Measurements from ENCODE around the gene RRAS2. TPM values are rescaled to one million over a fixed set of nuclear protein-coding genes. Genes with fewer than 3 reads are reported as not detected.
A peak's percentile ranks its signal among the peaks of the same experiment; 100 is the strongest.
"Not testable (repeated sequence)": the region's sequence is repeated elsewhere in the genome, so short reads cannot be mapped to it uniquely, and the experiment has no call there.

RRAS2 gene
- total RNA-seq, 1 experiment from 2014 or later = 42.2 TPM

DNA sequence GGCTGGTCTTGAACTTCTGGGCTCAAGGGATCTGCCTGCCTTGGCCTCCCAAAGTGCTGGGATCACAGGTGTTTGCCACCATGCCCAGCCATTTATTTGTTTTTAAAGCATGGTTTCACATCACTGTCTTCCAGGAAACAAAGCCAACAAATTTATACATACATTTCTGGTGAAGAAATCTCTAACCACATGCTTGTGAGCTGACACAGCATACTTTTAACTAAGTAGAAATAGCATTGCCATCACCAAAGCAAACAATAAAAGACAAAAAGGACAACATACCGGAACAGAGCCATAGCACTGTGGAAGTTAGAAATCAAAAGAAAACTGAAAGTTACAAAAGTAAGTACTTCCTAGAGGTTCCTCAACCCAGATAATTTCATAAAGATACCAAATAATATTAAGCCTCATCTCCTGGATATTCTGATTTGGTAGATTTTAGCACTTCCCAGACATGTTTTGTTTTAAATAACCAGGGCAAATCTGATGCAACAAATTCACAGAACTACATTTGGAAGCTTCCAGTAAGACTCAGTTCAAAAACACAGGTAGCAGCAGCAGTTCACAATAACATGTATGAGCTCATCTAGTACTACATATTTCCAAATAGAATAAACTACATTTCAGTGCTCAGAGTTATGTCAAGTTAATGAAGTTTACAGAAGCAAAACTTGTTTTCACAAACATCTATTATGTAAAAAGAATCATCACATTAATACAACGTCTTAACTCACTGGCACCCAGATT is 70.6 kb downstream of the RRAS2 start:
- Histone ChIP-seq H3K9me3 (ENCODE audit: insufficient read depth, low read depth) (no peaks in the 10 kb centered on the region), H3K79me2 (ENCODE audit: low read depth) (no peaks in the 10 kb centered on the region), H4K20me1 (ENCODE audit: insufficient read depth) (no peaks in the 10 kb centered on the region), H3K9me2 (ENCODE audit: insufficient read depth) (no peaks in the 10 kb centered on the region), H3K36me3 (ENCODE audit: low read depth) (no peaks in the 10 kb centered on the region), H3K4me1 (replicated peaks; ENCODE audit: insufficient read depth) (peaks cover 8% of the 10 kb centered on the region), H3K4me2 (peak overlapping the region; percentile 21), H3K27me3 (ENCODE audit: insufficient read depth, low read depth) (no peaks in the 10 kb centered on the region), H3K27ac (peak overlapping the region; percentile 70), H3K4me3 (no peak overlapping the region), H2AFZ (no peak overlapping the region), H3F3A (ENCODE audit: insufficient read depth, low read depth) (peaks cover 21% of the 10 kb centered on the region)
- CTCF ChIA-PET = interaction anchor here (0.6 kb wide), 1 partner anchor 14 kb away, joined by 4 read pairs; no protein-coding TSS in a partner anchor
- POLR2A ChIA-PET (ENCODE audit: unreplicated experiment) = interaction anchor here (0.7 kb wide), 1 partner anchor 63 kb away, joined by 4 read pairs; no protein-coding TSS in a partner anchor
- intact Hi-C loops (cut with micrococcal nuclease; ENCODE audit: unreplicated experiment) = no loop called here
- DNase-seq = peak in 1 of 2 experiments; percentile 71
- BruUV-seq (replicated peaks) = no TSS peak
- TF ChIP-seq, protein P1, sequence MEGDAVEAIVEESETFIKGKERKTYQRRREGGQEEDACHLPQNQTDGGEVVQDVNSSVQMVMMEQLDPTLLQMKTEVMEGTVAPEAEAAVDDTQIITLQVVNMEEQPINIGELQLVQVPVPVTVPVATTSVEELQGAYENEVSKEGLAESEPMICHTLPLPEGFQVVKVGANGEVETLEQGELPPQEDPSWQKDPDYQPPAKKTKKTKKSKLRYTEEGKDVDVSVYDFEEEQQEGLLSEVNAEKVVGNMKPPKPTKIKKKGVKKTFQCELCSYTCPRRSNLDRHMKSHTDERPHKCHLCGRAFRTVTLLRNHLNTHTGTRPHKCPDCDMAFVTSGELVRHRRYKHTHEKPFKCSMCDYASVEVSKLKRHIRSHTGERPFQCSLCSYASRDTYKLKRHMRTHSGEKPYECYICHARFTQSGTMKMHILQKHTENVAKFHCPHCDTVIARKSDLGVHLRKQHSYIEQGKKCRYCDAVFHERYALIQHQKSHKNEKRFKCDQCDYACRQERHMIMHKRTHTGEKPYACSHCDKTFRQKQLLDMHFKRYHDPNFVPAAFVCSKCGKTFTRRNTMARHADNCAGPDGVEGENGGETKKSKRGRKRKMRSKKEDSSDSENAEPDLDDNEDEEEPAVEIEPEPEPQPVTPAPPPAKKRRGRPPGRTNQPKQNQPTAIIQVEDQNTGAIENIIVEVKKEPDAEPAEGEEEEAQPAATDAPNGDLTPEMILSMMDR (conservative IDR thresholded peaks at IDR 0.05) = no peak
- no peak for TF ChIP-seq EZH2 (IDR thresholded peaks at IDR 0.05; ENCODE audit: low read depth)

DNA sequence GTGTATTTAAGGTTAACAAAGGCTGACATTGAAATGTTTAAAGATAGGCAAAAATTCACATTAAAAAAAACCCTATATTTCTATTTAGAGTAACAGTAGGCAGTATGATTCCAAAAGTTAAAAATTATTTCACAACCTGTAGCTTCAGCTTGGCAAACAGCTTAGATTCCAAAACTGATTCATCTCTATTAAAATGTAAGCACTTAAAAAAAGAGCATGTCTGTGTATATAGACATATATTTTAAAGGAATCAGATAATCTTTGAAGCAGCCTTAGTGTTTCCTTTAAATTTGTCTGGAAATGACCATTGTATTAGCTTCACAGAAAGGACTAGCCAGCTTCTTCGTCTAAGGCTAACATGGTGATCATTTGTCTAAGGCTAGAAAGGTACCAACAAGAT is 80.1 kb downstream of the RRAS2 start:
- BruUV-seq (replicated peaks) = not testable (repeated sequence)

DNA sequence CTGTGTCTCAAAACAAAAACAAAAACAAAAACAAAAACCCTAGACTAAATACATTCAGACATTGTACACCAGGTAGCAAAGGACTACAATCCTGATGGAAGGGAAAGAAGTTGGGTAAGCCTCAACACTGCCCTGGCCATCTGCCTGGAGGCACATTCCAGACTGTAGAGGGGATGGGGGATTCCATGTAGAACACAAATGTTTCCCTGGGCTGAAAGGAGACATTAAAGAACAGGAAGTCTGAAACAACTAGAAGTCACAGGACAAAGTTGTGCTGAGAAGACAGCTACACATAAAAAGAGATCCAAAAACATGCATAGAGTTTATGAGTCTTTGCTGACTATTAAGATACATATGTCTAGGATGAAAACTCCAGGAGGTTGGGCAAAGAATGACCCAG is 83.9 kb downstream of the RRAS2 start:
- H3K4me2 ChIP-seq = no peak overlapping the region
- no peaks in the 10 kb centered on the region for H4K20me1 ChIP-seq (ENCODE audit: insufficient read depth)
- no peak overlapping the region for H2AFZ ChIP-seq
- no peak overlapping the region for H3K4me3 ChIP-seq
- ChIA-PET POLR2A (ENCODE audit: unreplicated experiment) (no interaction called here), CTCF (no interaction called here)
- no peak for TF ChIP-seq EZH2 (IDR thresholded peaks at IDR 0.05; ENCODE audit: low read depth)
- TF ChIP-seq, protein P1 (conservative IDR thresholded peaks at IDR 0.05) = no peak
- H3K36me3 ChIP-seq (ENCODE audit: low read depth) = no peaks in the 10 kb centered on the region
- intact Hi-C loops (cut with micrococcal nuclease; ENCODE audit: unreplicated experiment) = no loop called here
- peaks cover 12% of the 10 kb centered on the region for H3F3A ChIP-seq (ENCODE audit: insufficient read depth, low read depth)
- no peaks in the 10 kb centered on the region for H3K9me2 ChIP-seq (ENCODE audit: insufficient read depth)
- no peak for DNase-seq
- BruUV-seq (replicated peaks) = no TSS peak
- no peaks in the 10 kb centered on the region for H3K27me3 ChIP-seq (ENCODE audit: insufficient read depth, low read depth)
- H3K4me1 ChIP-seq (replicated peaks; ENCODE audit: insufficient read depth) = no peaks in the 10 kb centered on the region
- H3K79me2 ChIP-seq (ENCODE audit: low read depth) = no peaks in the 10 kb centered on the region
- no peak overlapping the region for H3K27ac ChIP-seq
- no peaks in the 10 kb centered on the region for H3K9me3 ChIP-seq (ENCODE audit: insufficient read depth, low read depth)

More for the DNA sequence above, 80.1 kb downstream of the RRAS2 start:
- intact Hi-C loops (cut with micrococcal nuclease; ENCODE audit: unreplicated experiment); POLR2A ChIA-PET (ENCODE audit: unreplicated experiment); H3K4me1 ChIP-seq (replicated peaks; ENCODE audit: insufficient read depth); H2AFZ ChIP-seq; H3K36me3 ChIP-seq (ENCODE audit: low read depth); H3K9me2 ChIP-seq (ENCODE audit: insufficient read depth); CTCF ChIA-PET; H3K4me2 ChIP-seq; H3K27me3 ChIP-seq (ENCODE audit: insufficient read depth, low read depth); H3K79me2 ChIP-seq (ENCODE audit: low read depth); DNase-seq; H4K20me1 ChIP-seq (ENCODE audit: insufficient read depth); H3K9me3 ChIP-seq (ENCODE audit: insufficient read depth, low read depth); H3K27ac ChIP-seq; H3K4me3 ChIP-seq: not testable (repeated sequence)
- peaks cover 14% of the 10 kb centered on the region for H3F3A ChIP-seq (ENCODE audit: insufficient read depth, low read depth)

DNA sequence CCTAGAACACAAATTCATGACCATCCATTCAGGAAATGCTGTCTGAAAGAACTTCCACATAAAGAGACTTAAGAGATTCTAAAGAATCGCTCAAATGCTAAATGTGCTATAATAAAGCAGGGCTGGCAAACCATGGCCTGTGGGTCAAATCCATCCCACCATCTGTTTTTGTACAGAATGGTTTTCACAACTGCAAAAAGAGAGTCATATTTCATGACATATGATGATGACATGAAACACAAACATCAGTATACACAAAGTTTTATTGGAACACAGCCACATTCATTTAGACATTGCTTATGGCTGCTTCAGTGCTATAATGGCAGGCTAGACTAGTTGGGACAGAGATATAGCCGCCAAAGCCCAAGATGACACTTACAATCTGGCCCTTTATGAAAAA is 85.1 kb downstream of the RRAS2 start:
- Histone ChIP-seq H3K4me3 (no peak overlapping the region), H3K4me1 (replicated peaks; ENCODE audit: insufficient read depth) (no peaks in the 10 kb centered on the region), H3K9me3 (ENCODE audit: insufficient read depth, low read depth) (no peaks in the 10 kb centered on the region), H2AFZ (no peak overlapping the region), H3K79me2 (ENCODE audit: low read depth) (no peaks in the 10 kb centered on the region), H3K9me2 (ENCODE audit: insufficient read depth) (no peaks in the 10 kb centered on the region), H3K27me3 (ENCODE audit: insufficient read depth, low read depth) (no peaks in the 10 kb centered on the region), H3K4me2 (no peak overlapping the region), H3K27ac (no peak overlapping the region), H4K20me1 (ENCODE audit: insufficient read depth) (no peaks in the 10 kb centered on the region), H3F3A (ENCODE audit: insufficient read depth, low read depth) (peaks cover 12% of the 10 kb centered on the region), H3K36me3 (ENCODE audit: low read depth) (no peaks in the 10 kb centered on the region)
- no peak for TF ChIP-seq EZH2 (IDR thresholded peaks at IDR 0.05; ENCODE audit: low read depth)
- TF ChIP-seq, protein P1 (conservative IDR thresholded peaks at IDR 0.05) = no peak
- ChIA-PET POLR2A (ENCODE audit: unreplicated experiment) (no interaction called here), CTCF (no interaction called here)
- intact Hi-C loops (cut with micrococcal nuclease; ENCODE audit: unreplicated experiment) = no loop called here
- no TSS peak for BruUV-seq (replicated peaks)
- no peak for DNase-seq
